Sigmoid colon (tissue), 4 donors: ENCODE measurements around the gene SIRPA.

ENCODE experiments used
- CTCF ChIP-seq, 4 experiments: fragments of 450-650 bp in 3 of 4; fragments of 200-600 bp in 1 of 4; IDR thresholded peaks; one replicate each; pipeline ENCODE4 v1.5.1; 2016 to 2019; ENCODE audit warnings: antibody characterized with exemption in 4 of 4, mild to moderate bottlenecking in 3 of 4, moderate library complexity in 2 of 4
- POLR2A ChIP-seq, 2 donors: fragments of 450-650 bp; IDR thresholded peaks; one replicate each; pipeline ENCODE4 v1.6.1; 2016; ENCODE audit warnings: antibody characterized with exemption in 2 of 2, mild to moderate bottlenecking in 2 of 2, moderate library complexity in 2 of 2
- POLR2AphosphoS5 ChIP-seq, 4 donors: sonication (generic); formaldehyde crosslinking; IDR thresholded peaks; one replicate each; pipeline ENCODE4 v1.6.1; 2017; ENCODE audit warnings: antibody characterized with exemption in 4 of 4

DNA sequence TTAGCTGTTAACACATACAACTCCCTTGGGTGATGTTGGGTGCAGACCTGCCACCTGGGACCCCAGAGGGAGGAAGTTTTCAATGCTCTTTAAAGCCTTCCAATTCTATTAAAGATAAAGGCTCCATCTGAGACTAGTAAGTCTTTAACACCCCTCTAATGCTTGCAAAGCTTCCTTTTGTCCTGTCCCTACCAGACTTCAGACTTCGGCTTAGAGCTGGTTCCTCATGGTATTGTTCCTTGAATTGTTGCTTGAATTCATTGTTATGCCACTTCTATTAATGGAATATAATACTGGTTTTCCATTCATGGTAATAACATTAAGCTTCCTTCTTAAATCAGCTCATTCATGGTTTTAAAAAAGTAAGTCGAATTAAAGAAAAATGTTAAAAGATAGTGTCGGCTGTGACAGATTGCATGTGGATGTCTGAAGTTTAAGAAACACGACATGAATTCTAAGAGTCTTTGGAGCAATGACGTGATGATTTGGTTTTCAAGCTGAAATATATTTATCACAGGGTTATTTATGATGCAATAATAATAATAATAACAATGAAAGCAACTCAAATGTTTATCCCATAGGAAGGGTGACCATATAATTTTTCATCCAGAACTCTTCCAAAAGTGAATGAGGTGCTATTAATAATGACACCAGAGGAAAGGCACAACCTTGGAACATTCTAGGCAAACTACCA, 76.8 kb downstream of the SIRPA start:
- TF ChIP-seq POLR2A (IDR thresholded peaks at IDR 0.05) (no peak), POLR2AphosphoS5 (IDR thresholded peaks at IDR 0.05) (no peak), CTCF (IDR thresholded peaks at IDR 0.05) (no peak)
